Measurements from ENCODE around the gene COPG1. TPM values are rescaled to one million over a fixed set of nuclear protein-coding genes. Genes with fewer than 3 reads are reported as not detected.

Gene COPG1
- total and polyA plus RNA-seq, 2 of the 13 experiments (the other 11 are each of a cell fraction or from before 2014, with no cell fraction given) = 98.6 to 166 TPM

DNA sequence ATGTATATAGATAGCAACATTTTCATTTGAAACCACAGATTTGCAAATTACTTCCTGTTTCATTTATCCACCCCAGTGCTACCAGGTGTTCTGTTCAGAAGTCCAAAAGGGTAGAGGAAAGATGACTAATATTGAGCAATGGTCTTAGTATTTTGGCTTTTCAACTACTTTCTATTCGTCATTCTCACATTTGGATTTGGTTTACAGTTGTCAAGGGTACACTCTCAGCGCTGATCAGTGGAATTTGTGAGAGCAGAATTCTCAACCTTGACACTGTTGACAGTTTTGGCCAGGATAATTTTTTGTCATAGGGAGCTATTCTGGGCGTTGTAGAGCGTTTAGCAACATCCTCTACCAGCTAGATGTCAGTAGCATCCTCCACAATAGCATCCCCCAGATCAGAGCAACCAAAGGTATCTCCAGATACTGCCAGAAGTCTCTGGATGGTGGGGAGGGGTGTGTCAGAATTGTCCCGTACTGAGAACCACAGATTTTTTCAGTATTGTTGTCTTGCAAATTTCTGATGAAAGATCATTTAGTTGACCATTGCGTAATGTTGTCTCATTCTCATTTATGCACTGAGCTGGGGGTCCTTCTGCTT, 33.4 kb downstream of the COPG1 start:
- POLR2A ChIA-PET = interaction anchor here (2.1 kb wide), 1 partner anchor 34 kb away, joined by 6 read pairs; the partner anchor contains the start of gene COPG1
- BruUV-seq (replicated peaks) = no TSS peak
- in situ Hi-C loops (cut with HindIII; ENCODE audit: extremely low pct_ligation_motif_present, low pct_unique_long_range_greater_than_20kb) (no loop called here), intact Hi-C loops (cut with micrococcal nuclease; ENCODE audit: unreplicated experiment) (loop anchor here (5.0 kb wide), 1 partner anchor 144 kb away; the partner anchor contains the start of gene EFCAB12)
- Histone ChIP-seq H3K79me2 (ENCODE audit: insufficient read depth, low read length) (peaks cover 15% of the 10 kb centered on the region), H2AFZ (ENCODE audit: low read length) (no peak overlapping the region), H3K4me2 (ENCODE audit: low read depth, low read length) (no peak overlapping the region), H3K9me3 (ENCODE audit: low read length) (no peaks in the 10 kb centered on the region), H3K27me3 (ENCODE audit: control insufficient read depth in 1 of 2, insufficient read depth in 2 of 2, low read length in 2 of 2) (no peaks in the 10 kb centered on the region; a peak in 1 of 5 replicates), H3K27ac (ENCODE audit: extremely low read length, insufficient read depth, low read length) (peak overlapping the region; percentile 14), H3K9ac (ENCODE audit: insufficient read depth, low read depth, low read length) (no peak overlapping the region), H4K20me1 (ENCODE audit: insufficient read depth, low read length) (no peaks in the 10 kb centered on the region), H3K4me1 (ENCODE audit: insufficient read depth, low read length) (peaks cover 50% of the 10 kb centered on the region), H3K4me3 (replicated peaks in 1 of 3; ENCODE audit: insufficient read depth in 1 of 3, low read depth in 2 of 3, low read length in 3 of 3) (no peak overlapping the region), H3K36me3 (replicated peaks in 1 of 2; ENCODE audit: control insufficient read depth in 1 of 2, insufficient read depth in 2 of 2, low read length in 2 of 2) (peaks cover 0 to 6% of the 10 kb centered on the region in 2 experiments; a peak in 3 of 5 replicates)
- ATAC-seq (no peak), DNase-seq (ENCODE audit: low spot score) (peak; percentile 12), FAIRE-seq (peak; percentile 66)
- 64% methylated on average over 6 of the region's 6 CpGs for WGBS (ENCODE audit: low lambda C conversion rate)
- CTCF ChIA-PET (ENCODE audit: low intra/inter-chr PET ratio, low total read pairs) = no interaction called here
- TF ChIP-seq, protein P1, sequence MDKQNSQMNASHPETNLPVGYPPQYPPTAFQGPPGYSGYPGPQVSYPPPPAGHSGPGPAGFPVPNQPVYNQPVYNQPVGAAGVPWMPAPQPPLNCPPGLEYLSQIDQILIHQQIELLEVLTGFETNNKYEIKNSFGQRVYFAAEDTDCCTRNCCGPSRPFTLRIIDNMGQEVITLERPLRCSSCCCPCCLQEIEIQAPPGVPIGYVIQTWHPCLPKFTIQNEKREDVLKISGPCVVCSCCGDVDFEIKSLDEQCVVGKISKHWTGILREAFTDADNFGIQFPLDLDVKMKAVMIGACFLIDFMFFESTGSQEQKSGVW (CRISPR knock-in tag; IDR thresholded peaks at IDR 0.05; ENCODE audit: borderline replicate concordance) = no peak
- TF ChIP-seq ZNF20 (CRISPR knock-in tag; IDR thresholded peaks at IDR 0.05) = no peak
- TF ChIP-seq LCORL (IDR thresholded peaks at IDR 0.05) = peak; percentile 64
- TF ChIP-seq LCORL (CRISPR knock-in tag; IDR thresholded peaks at IDR 0.05) = 0 out of 2 replicates have a peak, but pooled peaks have one; percentile 33
- no peak for TF ChIP-seq ZNF790 (CRISPR knock-in tag; IDR thresholded peaks at IDR 0.05; ENCODE audit: borderline replicate concordance)
- TF ChIP-seq KDM3A (CRISPR knock-in tag; IDR thresholded peaks at IDR 0.05; ENCODE audit: low read depth) = no peak
- peak; percentile 60; the same call in 1 of the 2 replicates for TF ChIP-seq CEBPG (CRISPR knock-in tag; IDR thresholded peaks at IDR 0.05)
- TF ChIP-seq ZNF605 (CRISPR knock-in tag; IDR thresholded peaks at IDR 0.05) = no peak
- TF ChIP-seq CEBPB (IDR thresholded peaks at IDR 0.05; ENCODE audit: borderline replicate concordance, low read depth, low read length) = peak; percentile 51; the same call in 1 of the 2 replicates
- TF ChIP-seq EP300 (IDR thresholded peaks at IDR 0.05; ENCODE audit: low read depth in 2 of 2, low read length in 2 of 2) = no peak
- no peak for TF ChIP-seq EP300 (CRISPR knock-in tag; IDR thresholded peaks at IDR 0.05; ENCODE audit: borderline replicate concordance)
- TF ChIP-seq, protein P2, sequence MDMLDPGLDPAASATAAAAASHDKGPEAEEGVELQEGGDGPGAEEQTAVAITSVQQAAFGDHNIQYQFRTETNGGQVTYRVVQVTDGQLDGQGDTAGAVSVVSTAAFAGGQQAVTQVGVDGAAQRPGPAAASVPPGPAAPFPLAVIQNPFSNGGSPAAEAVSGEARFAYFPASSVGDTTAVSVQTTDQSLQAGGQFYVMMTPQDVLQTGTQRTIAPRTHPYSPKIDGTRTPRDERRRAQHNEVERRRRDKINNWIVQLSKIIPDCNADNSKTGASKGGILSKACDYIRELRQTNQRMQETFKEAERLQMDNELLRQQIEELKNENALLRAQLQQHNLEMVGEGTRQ (IDR thresholded peaks at IDR 0.05; ENCODE audit: low read depth, low read length) = no peak
- TF ChIP-seq, protein P2 (CRISPR knock-in tag; IDR thresholded peaks at IDR 0.05; ENCODE audit: borderline replicate concordance) = no peak
- no peak for TF ChIP-seq SETDB1 (CRISPR knock-in tag; IDR thresholded peaks at IDR 0.05; ENCODE audit: borderline replicate concordance)
- no peak for TF ChIP-seq EED (CRISPR knock-in tag; IDR thresholded peaks at IDR 0.05)
- no peak for TF ChIP-seq HMGA1 (CRISPR knock-in tag; conservative IDR thresholded peaks at IDR 0.05)
- TF ChIP-seq ZSCAN30 (CRISPR knock-in tag; IDR thresholded peaks at IDR 0.05) = no peak
- no peak for TF ChIP-seq ZNF713 (CRISPR knock-in tag; IDR thresholded peaks at IDR 0.05)
- no peak for TF ChIP-seq NFIC (IDR thresholded peaks at IDR 0.05; ENCODE audit: low read length)
- TF ChIP-seq, protein P3, sequence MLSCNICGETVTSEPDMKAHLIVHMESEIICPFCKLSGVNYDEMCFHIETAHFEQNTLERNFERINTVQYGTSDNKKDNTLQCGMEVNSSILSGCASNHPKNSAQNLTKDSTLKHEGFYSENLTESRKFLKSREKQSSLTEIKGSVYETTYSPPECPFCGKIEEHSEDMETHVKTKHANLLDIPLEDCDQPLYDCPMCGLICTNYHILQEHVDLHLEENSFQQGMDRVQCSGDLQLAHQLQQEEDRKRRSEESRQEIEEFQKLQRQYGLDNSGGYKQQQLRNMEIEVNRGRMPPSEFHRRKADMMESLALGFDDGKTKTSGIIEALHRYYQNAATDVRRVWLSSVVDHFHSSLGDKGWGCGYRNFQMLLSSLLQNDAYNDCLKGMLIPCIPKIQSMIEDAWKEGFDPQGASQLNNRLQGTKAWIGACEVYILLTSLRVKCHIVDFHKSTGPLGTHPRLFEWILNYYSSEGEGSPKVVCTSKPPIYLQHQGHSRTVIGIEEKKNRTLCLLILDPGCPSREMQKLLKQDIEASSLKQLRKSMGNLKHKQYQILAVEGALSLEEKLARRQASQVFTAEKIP (CRISPR knock-in tag; IDR thresholded peaks at IDR 0.05; ENCODE audit: borderline replicate concordance) = no peak
- no peak for TF ChIP-seq HOXA9 (CRISPR knock-in tag; IDR thresholded peaks at IDR 0.05; ENCODE audit: borderline replicate concordance)
- no peak for TF ChIP-seq ZNF652 (CRISPR knock-in tag; IDR thresholded peaks at IDR 0.05; ENCODE audit: borderline replicate concordance, low read depth)
